ENCODE data around the gene FCSK. TPM values are rescaled to one million over a fixed set of nuclear protein-coding genes. Genes with fewer than 3 reads are reported as not detected.
"Not testable (repeated sequence)": the region's sequence is repeated elsewhere in the genome, so short reads cannot be mapped to it uniquely, and the experiment has no call there.

FCSK gene
- polyA plus RNA-seq, 1 experiment, result 4.0 TPM

DNA sequence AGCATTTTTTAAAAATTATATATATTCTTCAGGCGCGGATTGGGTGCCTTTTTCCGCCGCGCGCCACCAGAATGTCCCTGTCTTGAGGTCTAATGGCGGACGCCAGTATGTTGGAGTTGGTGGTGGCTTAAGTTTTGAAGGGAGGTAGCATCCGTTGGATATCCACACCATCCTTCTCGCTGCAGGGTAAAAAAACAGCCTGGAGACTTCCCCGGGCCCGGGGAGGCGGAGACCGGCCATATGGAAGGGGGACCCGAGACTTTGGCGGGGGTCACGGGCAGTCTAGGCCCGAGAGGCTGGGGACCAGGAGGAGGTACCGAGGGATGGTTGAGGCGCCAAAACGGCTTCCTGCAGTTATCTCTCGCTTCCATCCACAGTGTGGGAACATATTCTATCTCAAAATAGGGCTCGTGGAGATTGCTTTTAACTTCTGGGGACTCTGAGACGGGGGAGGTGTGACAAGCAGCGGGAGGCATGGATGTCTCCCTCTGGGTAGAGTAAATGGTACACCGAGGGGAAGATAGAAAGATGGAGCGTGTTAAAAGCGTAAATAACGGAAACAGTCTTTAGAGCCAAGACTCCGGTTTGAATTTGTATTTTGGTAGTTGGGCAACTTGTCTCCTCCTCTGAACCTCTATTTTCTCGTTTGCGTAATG is 69.5 kb downstream of the FCSK start, which contains the start of gene SF3B3:
TSS of gene SF3B3 (plus strand) at position 74 of the 656 bp plus-strand sequence. CDS start 2,841 bp downstream, outside the sequence.
- ChIA-PET CTCF (no interaction called here), POLR2A (interaction anchor here (0.7 to 1.1 kb wide), 3 partner anchors 53 to 143 kb away, joined by 4 to 6 read pairs (median 4); no protein-coding TSS in a partner anchor)
- Histone ChIP-seq H3K27ac (ENCODE audit: low read depth, low read length) (peak within 1 kb of the TSS; percentile 65), H3K4me3 (ENCODE audit: low read depth, low read length) (peak within 1 kb of the TSS; percentile 98), H3K9me3 (ENCODE audit: control insufficient read depth, insufficient read depth, low read length) (no peaks in the 10 kb centered on the region; the same call in 1 of the 2 replicates), H3K27me3 (ENCODE audit: control insufficient read depth, insufficient read depth, low read length) (no peaks in the 10 kb centered on the region)
- no peak for DNase-seq (ENCODE audit: low read depth, low spot score)
- TF ChIP-seq, protein P1, sequence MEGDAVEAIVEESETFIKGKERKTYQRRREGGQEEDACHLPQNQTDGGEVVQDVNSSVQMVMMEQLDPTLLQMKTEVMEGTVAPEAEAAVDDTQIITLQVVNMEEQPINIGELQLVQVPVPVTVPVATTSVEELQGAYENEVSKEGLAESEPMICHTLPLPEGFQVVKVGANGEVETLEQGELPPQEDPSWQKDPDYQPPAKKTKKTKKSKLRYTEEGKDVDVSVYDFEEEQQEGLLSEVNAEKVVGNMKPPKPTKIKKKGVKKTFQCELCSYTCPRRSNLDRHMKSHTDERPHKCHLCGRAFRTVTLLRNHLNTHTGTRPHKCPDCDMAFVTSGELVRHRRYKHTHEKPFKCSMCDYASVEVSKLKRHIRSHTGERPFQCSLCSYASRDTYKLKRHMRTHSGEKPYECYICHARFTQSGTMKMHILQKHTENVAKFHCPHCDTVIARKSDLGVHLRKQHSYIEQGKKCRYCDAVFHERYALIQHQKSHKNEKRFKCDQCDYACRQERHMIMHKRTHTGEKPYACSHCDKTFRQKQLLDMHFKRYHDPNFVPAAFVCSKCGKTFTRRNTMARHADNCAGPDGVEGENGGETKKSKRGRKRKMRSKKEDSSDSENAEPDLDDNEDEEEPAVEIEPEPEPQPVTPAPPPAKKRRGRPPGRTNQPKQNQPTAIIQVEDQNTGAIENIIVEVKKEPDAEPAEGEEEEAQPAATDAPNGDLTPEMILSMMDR (IDR thresholded peaks at IDR 0.05; ENCODE audit: low read depth, low read length), result no peak

DNA sequence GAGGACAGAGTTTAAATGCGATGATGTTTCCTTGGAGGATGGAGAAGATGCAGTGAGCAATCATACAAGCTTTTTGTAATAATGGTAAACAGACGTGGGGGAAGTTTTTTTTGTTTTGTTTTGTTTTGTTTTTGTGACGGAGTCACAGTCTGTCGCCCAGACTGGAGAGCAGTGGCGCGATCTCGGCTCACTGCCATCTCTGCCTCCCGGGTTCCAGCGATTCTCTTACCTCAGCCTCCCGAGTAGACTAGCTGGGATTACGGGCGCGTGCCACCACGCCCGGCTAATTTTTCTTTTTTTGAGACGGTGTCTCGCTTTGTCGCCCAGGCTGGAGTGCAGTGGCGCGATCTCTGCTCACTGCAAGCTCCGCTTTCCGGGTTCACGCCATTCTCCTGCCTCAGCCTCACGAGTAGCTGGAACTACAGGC is 70.0 kb downstream of the FCSK start:
- POLR2A ChIA-PET, result interaction anchor here (1.4 kb wide), 1 partner anchor 143 kb away, joined by 5 read pairs; no protein-coding TSS in a partner anchor
- peak overlapping the region; percentile 98 for H3K4me3 ChIP-seq (ENCODE audit: low read depth, low read length)
- H3K9me3 ChIP-seq (ENCODE audit: control insufficient read depth, insufficient read depth, low read length); H3K27me3 ChIP-seq (ENCODE audit: control insufficient read depth, insufficient read depth, low read length); CTCF ChIA-PET; H3K27ac ChIP-seq (ENCODE audit: low read depth, low read length); DNase-seq (ENCODE audit: low read depth, low spot score): not testable (repeated sequence)

DNA sequence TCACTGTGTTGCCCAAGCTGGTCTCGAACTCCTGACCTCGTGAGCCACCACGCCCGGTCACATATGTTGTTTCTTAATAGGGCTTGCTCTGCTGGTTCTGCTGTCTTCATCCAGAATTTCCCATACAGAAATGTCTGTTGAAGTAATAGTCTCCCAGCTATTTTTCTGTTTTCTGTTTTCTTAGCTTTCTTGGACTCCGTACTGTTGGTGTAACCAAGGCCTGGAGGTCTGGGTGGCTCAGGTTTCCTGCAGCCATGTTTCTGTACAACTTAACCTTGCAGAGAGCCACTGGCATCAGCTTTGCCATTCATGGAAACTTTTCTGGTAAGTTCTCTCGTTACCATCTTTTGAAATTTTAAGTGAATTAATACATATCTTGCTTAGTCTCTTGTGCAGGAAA is 72.0 kb downstream of the FCSK start:
- no peak for DNase-seq (ENCODE audit: low read depth, low spot score)
- Histone ChIP-seq H3K27me3 (ENCODE audit: control insufficient read depth, insufficient read depth, low read length) (no peaks in the 10 kb centered on the region), H3K4me3 (ENCODE audit: low read depth, low read length) (peak overlapping the region; percentile 12; the same call in 1 of the 2 replicates), H3K27ac (ENCODE audit: low read depth, low read length) (no peak overlapping the region), H3K9me3 (ENCODE audit: control insufficient read depth, insufficient read depth, low read length) (no peaks in the 10 kb centered on the region; the same call in 1 of the 2 replicates)
- TF ChIP-seq, protein P1 (IDR thresholded peaks at IDR 0.05; ENCODE audit: low read depth, low read length), result no peak
- CTCF ChIA-PET, result interaction anchor here (0.6 to 1.1 kb wide), 3 partner anchors 128 to 245 kb away, joined by 3 to 4 read pairs (median 4); no protein-coding TSS in a partner anchor
- POLR2A ChIA-PET, result no interaction called here

DNA sequence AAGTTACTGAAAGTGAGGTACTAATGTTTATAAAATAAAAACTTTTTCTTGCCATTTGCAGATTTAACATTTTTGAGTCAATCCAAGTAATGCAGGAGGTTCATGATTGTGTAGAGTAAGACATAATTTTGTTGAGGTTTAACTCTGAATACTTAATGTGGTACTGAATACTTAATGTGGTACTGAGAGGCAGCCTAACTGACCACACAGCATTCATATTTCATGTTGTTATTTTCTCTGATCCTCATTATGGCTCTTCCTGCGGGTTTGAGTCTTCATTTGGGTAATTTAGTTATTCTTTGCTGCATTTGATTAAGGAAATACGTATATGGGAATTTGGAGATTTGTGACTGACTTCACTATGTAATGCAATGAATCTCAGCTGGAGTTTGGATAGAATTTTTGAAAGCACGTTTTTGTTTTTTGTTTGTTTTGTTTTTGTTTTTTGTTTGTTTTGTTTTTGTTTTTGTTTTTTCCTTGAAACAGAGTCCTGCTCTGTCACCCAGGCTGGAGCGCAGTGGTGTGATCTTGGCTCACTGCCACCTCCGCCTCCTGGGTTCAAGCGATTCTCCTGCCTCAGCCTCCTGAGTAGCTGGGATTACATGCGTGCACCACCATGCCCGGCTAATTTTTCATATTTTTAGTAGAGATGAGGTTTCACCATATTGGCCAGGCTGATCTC is 73.1 kb downstream of the FCSK start:
- Histone ChIP-seq H3K9me3 (ENCODE audit: control insufficient read depth, insufficient read depth, low read length) (no peaks in the 10 kb centered on the region; the same call in 1 of the 2 replicates), H3K27ac (ENCODE audit: low read depth, low read length) (no peak overlapping the region), H3K27me3 (ENCODE audit: control insufficient read depth, insufficient read depth, low read length) (no peaks in the 10 kb centered on the region), H3K4me3 (ENCODE audit: low read depth, low read length) (no peak overlapping the region)
- no peak for DNase-seq (ENCODE audit: low read depth, low spot score)
- TF ChIP-seq, protein P1 (IDR thresholded peaks at IDR 0.05; ENCODE audit: low read depth, low read length), result no peak
- ChIA-PET CTCF (no interaction called here), POLR2A (interaction anchor here (0.7 kb wide), 1 partner anchor 13 kb away, joined by 8 read pairs; no protein-coding TSS in a partner anchor)

DNA sequence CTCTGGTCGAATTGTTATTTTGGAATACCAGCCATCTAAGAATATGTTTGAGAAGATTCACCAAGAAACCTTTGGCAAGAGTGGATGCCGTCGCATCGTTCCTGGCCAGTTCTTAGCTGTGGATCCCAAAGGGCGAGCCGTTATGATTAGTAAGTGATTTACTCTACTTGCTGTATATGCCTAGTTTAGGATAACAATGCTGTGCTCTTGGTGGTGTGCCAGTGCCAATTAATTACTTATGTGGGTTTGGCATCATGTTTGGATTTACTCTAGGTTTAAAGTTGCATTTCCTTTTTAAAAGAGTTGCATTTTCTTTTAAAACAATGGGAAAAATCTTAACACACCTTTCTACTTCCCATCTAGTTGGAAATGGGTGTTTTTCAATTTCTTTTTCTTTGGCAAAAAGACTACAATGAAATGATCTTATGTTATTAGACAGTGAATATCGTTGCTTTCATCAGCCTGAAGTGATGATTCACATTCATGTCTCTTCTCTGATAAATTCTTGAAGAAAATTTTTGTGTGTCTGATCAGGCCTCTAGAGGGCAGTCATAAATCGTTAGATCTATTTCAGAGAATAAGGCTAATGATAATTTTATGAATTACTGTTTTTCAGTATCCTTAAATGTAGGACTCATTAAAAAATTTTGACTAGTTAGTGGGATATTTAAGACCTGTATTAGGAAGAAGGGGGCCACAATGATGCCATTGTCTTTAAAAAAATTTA is 74.8 kb downstream of the FCSK start:
- DNase-seq (ENCODE audit: low read depth, low spot score), result no peak
- Histone ChIP-seq H3K9me3 (ENCODE audit: control insufficient read depth, insufficient read depth, low read length) (no peaks in the 10 kb centered on the region), H3K4me3 (ENCODE audit: low read depth, low read length) (no peak overlapping the region; the same call in 1 of the 2 replicates), H3K27me3 (ENCODE audit: control insufficient read depth, insufficient read depth, low read length) (no peaks in the 10 kb centered on the region), H3K27ac (ENCODE audit: low read depth, low read length) (peak overlapping the region; percentile 33)
- TF ChIP-seq, protein P1 (IDR thresholded peaks at IDR 0.05; ENCODE audit: low read depth, low read length), result peak; percentile 61
- POLR2A ChIA-PET, result no interaction called here
- CTCF ChIA-PET, result interaction anchor here (0.9 to 1.5 kb wide), 4 partner anchors 11 to 134 kb away, joined by 3 to 11 read pairs (median 4); no protein-coding TSS in a partner anchor
